ENCODE results near the gene GID8. TPM values are rescaled to one million over a fixed set of nuclear protein-coding genes. Genes with fewer than 3 reads are reported as not detected.

Gene GID8
- total and polyA plus RNA-seq, 8 donors, result 10.8 to 39.3 (median 15.5) TPM

DNA sequence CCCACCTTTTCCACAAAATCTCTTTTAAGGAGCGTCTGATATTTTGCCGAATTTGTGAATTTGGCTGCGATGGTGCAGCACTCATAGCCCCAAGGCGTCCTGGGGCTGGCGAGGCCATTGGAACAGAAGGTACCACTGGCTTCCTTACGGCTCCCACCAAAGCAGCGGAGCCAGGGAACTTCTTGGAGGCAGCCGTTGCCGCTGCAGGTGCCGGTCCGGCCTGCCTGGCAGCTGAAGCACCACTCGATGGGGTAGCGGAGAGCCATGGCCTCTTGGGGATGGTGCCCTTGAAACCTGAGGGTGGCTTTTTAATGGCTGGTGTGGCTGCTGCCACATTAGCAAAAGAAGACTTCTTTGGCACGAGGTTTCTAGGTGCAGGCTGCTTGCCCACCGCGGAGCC is 41.4 kb upstream of the GID8 start:
- Histone ChIP-seq H3K27me3 (no peaks in the 10 kb centered on the region), H3K36me3 (peaks cover 54 to 62% (median 60%) of the 10 kb centered on the region in 4 donors), H3K4me3 (no peak overlapping the region), H3K9me3 (no peaks in the 10 kb centered on the region), H3K4me1 (peaks cover 26 to 38% (median 36%) of the 10 kb centered on the region in 4 donors), H3K27ac (no peak overlapping the region)
- no peak for DNase-seq
- TF ChIP-seq EP300 (IDR thresholded peaks at IDR 0.05), result no peak
- no peak for TF ChIP-seq POLR2AphosphoS5 (IDR thresholded peaks at IDR 0.05)
- TF ChIP-seq, protein P1, sequence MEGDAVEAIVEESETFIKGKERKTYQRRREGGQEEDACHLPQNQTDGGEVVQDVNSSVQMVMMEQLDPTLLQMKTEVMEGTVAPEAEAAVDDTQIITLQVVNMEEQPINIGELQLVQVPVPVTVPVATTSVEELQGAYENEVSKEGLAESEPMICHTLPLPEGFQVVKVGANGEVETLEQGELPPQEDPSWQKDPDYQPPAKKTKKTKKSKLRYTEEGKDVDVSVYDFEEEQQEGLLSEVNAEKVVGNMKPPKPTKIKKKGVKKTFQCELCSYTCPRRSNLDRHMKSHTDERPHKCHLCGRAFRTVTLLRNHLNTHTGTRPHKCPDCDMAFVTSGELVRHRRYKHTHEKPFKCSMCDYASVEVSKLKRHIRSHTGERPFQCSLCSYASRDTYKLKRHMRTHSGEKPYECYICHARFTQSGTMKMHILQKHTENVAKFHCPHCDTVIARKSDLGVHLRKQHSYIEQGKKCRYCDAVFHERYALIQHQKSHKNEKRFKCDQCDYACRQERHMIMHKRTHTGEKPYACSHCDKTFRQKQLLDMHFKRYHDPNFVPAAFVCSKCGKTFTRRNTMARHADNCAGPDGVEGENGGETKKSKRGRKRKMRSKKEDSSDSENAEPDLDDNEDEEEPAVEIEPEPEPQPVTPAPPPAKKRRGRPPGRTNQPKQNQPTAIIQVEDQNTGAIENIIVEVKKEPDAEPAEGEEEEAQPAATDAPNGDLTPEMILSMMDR (IDR thresholded peaks at IDR 0.05), result no peak
- no peak for TF ChIP-seq POLR2A (IDR thresholded peaks at IDR 0.05)
- intact Hi-C loops (cut with DNase I; ENCODE audit: low total_unique reads), result no loop called here
- 94 to 97% (median 96%) methylated on average over 15 to 16 of the region's 16 CpGs for WGBS, 5 donors

DNA sequence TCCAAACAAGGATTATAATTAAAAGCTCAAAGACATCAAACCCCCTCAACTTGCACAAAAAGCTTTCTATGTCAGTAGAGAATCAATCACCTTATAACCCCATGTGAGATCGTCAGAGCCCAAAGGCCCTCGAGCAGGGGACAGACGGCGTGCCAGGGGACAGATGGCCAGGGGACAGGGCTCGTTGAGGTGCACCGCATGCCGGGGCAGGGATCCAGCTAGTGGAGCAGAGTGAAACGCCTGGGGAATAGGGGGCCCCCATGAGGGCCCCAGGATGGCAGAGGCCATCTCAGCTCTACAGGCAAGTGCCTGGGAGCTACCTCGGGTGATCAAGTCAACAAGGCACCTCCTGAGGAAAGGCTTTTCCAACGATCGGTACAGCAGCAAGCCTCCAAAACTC is 40.3 kb upstream of the GID8 start:
- peaks cover 43 to 62% (median 60%) of the 10 kb centered on the region in 4 donors for H3K36me3 ChIP-seq
- intact Hi-C loops (cut with DNase I; ENCODE audit: low total_unique reads), result no loop called here
- no peaks in the 10 kb centered on the region for H3K9me3 ChIP-seq
- H3K27ac ChIP-seq, result peak overlapping the region in 2 of 5 donors; percentile 56 to 65
- 74 to 79% (median 77%) methylated on average over 11 of the region's 11 CpGs for WGBS, 5 donors
- peaks cover 26 to 38% (median 36%) of the 10 kb centered on the region in 4 donors for H3K4me1 ChIP-seq
- no peak for DNase-seq
- H3K4me3 ChIP-seq, result no peak overlapping the region
- no peaks in the 10 kb centered on the region for H3K27me3 ChIP-seq
- TF ChIP-seq, protein P1 (IDR thresholded peaks at IDR 0.05), result no peak
- TF ChIP-seq EP300 (IDR thresholded peaks at IDR 0.05) (no peak), POLR2A (IDR thresholded peaks at IDR 0.05) (no peak), POLR2AphosphoS5 (IDR thresholded peaks at IDR 0.05) (no peak)

DNA sequence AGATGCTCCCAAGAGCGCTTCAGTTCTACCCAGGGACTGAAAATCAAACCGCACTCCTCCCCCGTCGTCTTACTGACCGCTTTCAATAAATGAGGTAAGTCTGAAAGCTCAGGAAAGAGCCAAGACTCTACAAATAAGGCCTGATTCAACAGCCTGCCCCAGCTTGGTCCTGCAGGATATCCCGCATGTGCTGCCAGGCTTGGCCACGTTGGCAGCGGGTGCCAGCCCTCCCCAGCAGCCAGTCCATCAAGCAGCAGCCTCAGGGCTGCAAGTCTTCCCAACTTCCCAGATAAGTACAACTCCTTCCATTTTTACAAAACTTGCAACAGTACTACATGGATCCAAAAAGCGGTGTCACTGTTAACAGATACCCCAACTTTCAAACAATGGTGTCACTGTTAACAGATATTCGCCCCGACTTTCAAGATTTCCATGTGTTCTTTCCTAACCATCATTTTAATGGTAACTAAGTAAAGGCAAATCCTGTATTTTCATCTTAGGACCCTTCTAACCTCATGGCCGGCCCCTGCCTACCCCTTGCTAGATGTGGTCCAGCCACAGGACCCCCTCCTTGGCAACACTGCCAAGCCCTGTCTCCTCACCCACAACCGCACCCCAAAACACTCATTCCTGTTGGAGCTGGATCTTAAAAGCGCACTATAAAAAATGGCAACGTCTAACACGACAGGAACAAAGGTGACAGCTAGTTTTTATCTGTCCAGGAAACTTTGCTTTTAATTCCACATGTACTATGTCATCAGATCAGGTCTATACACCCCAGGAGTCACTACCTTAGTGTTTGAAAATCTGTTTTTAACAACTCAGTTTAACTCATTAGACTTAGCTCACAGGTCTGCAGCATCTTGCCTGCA is 39.6 kb upstream of the GID8 start:
- TF ChIP-seq EP300 (IDR thresholded peaks at IDR 0.05), result no peak
- no peak for TF ChIP-seq POLR2A (IDR thresholded peaks at IDR 0.05)
- TF ChIP-seq POLR2AphosphoS5 (IDR thresholded peaks at IDR 0.05), result no peak
- TF ChIP-seq, protein P1 (IDR thresholded peaks at IDR 0.05), result no peak
- WGBS, 5 donors, result 54 to 68% (median 61%) methylated on average over 16 of the region's 16 CpGs
- no peaks in the 10 kb centered on the region for H3K9me3 ChIP-seq
- H3K27ac ChIP-seq, result peak overlapping the region; percentile 56 to 79 (median 61)
- H3K27me3 ChIP-seq, result no peaks in the 10 kb centered on the region
- peak in 1 of 2 donors; percentile 68 for DNase-seq
- intact Hi-C loops (cut with DNase I; ENCODE audit: low total_unique reads), result no loop called here
- H3K36me3 ChIP-seq, result peaks cover 43 to 62% (median 60%) of the 10 kb centered on the region in 4 donors
- H3K4me1 ChIP-seq, result peaks cover 26 to 38% (median 36%) of the 10 kb centered on the region in 4 donors
- H3K4me3 ChIP-seq, result no peak overlapping the region

DNA sequence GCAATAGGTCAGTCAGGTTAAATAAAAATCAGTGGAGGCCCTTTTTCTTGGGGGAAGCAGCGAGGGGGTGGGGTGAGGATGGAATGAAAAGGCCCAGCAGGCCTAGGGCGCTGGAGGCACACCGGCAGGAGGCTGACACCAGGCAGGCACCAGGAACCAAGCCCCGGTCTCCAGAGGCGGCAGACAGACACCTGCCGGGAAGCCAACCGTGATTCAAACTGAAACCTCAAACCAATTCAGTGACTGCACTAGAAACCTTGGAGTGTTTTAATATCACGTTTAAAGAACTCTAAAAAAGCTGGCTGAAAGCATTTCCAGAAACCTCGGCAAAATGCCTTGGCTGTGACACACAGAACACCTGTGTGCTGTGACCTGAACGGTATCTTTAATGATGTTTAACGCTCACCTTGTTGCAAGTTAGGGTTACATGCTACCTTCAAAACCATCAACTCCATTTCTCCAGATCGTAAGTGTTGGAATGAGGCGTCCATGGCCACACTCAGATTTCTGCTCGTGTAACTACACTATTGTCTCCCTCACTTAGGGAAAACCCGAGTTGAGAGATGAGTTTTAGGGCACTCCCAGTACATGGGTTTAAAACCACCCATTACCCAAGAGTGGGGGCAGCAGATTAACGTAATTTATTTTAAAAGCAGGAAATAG is 38.8 kb upstream of the GID8 start:
- Histone ChIP-seq H3K27me3 (no peaks in the 10 kb centered on the region), H3K9me3 (no peaks in the 10 kb centered on the region), H3K4me3 (no peak overlapping the region), H3K27ac (peak overlapping the region in 4 of 5 donors; percentile 50 to 79 (median 60)), H3K36me3 (peaks cover 43 to 62% (median 60%) of the 10 kb centered on the region in 4 donors), H3K4me1 (peaks cover 26 to 38% (median 36%) of the 10 kb centered on the region in 4 donors)
- WGBS, 5 donors, result 17 to 29% (median 24%) methylated on average over 15 to 16 of the region's 16 CpGs
- no peak for DNase-seq
- intact Hi-C loops (cut with DNase I; ENCODE audit: low total_unique reads), result no loop called here
- TF ChIP-seq POLR2AphosphoS5 (IDR thresholded peaks at IDR 0.05) (no peak), EP300 (IDR thresholded peaks at IDR 0.05) (no peak)
- TF ChIP-seq, protein P1 (IDR thresholded peaks at IDR 0.05), result no peak
